Measurements from ENCODE around the gene SSNA1. TPM values are rescaled to one million over a fixed set of nuclear protein-coding genes. Genes with fewer than 3 reads are reported as not detected.

SSNA1 gene
- total and polyA plus RNA-seq, 9 of the 15 experiments (the other 6 are each of a cell fraction or from before 2014, with no cell fraction given) = 1.9 to 130 (median 57.1) TPM

- intact Hi-C loops (cut with micrococcal nuclease) = no loop called here
- CTCF ChIA-PET (ENCODE audit: low intra/inter-chr PET ratio) = no interaction called here
- ATAC-seq = no peak
Measured at GRCh38 chr9:137183980-137184595, 4.4 kb upstream of the SSNA1 start.

More at GRCh38 chr9:137183980-137184595, 4.4 kb upstream of the SSNA1 start:
- Histone ChIP-seq H3K9me1 (ENCODE audit: control insufficient read depth, insufficient read depth, low read length) (no peaks in the 10 kb centered on the region), H3K4me1 (replicated peaks in 1 of 2; ENCODE audit: control insufficient read depth in 2 of 2, insufficient read depth in 2 of 2, low read length in 2 of 2) (peaks cover 11 to 79% of the 10 kb centered on the region in 2 experiments), H4K20me1 (replicated peaks; ENCODE audit: control insufficient read depth, insufficient read depth, low read length) (peaks cover 8% of the 10 kb centered on the region), H3K27ac (ENCODE audit: extremely low read depth, low read depth, low read length) (no peak overlapping the region), H3K27me3 (ENCODE audit: control insufficient read depth in 2 of 2, insufficient read depth in 2 of 2, low read length in 2 of 2) (no peaks in the 10 kb centered on the region), H3K4me2 (ENCODE audit: insufficient read depth, low read length) (no peak overlapping the region), H3K4me3 (no peak overlapping the region), H2AFZ (ENCODE audit: low read depth, low read length) (no peak overlapping the region), H3K36me3 (ENCODE audit: control insufficient read depth, insufficient read depth, low read length) (peaks cover 74% of the 10 kb centered on the region; the same call in 2 of the 3 replicates), H3K9me3 (replicated peaks; ENCODE audit: control insufficient read depth, insufficient read depth, low read depth, low read length) (no peaks in the 10 kb centered on the region), H3K79me2 (ENCODE audit: control insufficient read depth, insufficient read depth, low read length) (peaks cover 26% of the 10 kb centered on the region), H3K9ac (ENCODE audit: insufficient read depth in 1 of 2, low read depth in 2 of 2, low read length in 2 of 2) (no peak overlapping the region; a peak in 1 of 4 replicates)
- BruUV-seq (replicated peaks) = no TSS peak
- DNase-seq (ENCODE audit: extremely low read depth in 1 of 4, low spot score in 3 of 4) (no peak), FAIRE-seq (no peak)
- POLR2A ChIA-PET = interaction anchor here (0.5 to 1.1 kb wide), 3 partner anchors 10 to 15 kb away, joined by 3 to 9 read pairs (median 4); no protein-coding TSS in a partner anchor
- 0 out of 2 replicates have a peak, but pooled peaks have one; percentile 28 for TF ChIP-seq RBFOX2 (IDR thresholded peaks at IDR 0.05; ENCODE audit: low read depth, low read length)
- 0 out of 2 replicates have a peak, but pooled peaks have one; percentile 57 for TF ChIP-seq POLR2G (IDR thresholded peaks at IDR 0.05; ENCODE audit: low read depth, low read length)
- no peak for TF ChIP-seq THAP12 (CRISPR knock-in tag; IDR thresholded peaks at IDR 0.05)
- in situ Hi-C loops (cut with MboI) = no loop called here
- 91% methylated on average over 25 of the region's 27 CpGs for WGBS (ENCODE audit: insufficient coverage, low coverage, missing lambda C conversion rate)
